Activated naive CD4-positive, alpha-beta T cell treated with Interleukin-2 at 50 U/mL for 16 hours (primary cell): ENCODE data around the gene XAB2.

Source experiments
- DNase-seq: peaks from one replicate; pipeline ENCODE4 v3.0.0-alpha.2; 2020

Gene XAB2

DNA sequence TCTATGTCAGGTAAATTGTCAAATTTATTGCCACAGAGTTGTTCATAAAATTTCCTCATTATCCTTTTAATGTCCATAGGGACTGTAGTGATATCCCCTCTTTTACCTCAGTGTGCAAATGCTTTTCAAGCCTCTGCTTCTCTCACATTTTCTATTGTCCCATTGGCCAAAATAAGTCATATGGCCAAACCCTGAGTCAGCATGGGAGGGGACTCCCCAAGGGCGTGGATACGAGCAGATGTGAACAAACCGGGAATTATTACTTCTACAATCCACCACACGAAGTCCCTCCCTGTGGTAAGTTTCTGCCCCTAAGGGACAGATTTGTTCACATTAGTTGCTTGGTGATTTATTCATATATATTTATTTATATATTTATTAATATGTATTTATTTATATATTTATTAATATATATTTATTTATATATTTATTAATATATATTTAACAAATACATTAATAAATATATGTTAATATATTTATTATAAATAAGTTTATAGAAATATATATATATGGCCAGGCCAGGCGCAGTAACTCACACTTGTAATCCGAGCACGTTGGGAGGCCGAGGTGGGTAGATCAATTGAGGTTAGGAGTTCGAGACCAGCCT lies 53.8 kb downstream of the XAB2 start:
- DNase-seq, result no peak

DNA sequence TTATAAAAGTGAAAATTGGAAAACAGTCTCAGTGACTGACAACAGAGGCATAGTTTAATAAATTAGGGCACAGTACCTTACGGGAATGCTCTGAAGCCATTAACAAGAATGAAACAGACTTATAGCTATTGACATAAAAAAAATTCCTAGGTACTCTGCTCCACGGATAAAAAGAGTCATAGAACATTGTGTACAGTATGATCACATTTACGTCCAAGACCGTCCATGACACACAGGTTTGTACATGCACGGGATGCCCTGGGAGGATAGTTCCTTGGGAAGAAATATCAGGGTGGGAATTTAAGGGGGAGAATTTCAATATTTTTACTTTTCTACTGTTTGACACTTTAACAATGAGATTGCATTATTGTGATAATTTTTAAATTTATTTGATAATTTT lies 58.6 kb downstream of the XAB2 start:
- DNase-seq, result no peak
